ENCODE results near the gene CCDC175.
A peak's percentile ranks its signal among the peaks of the same experiment; 100 is the strongest.

Gene CCDC175

GRCh38 chr14:59538936-59539335, 37.7 kb downstream of the CCDC175 start:
- DNase-seq = no peak

- no peak for DNase-seq
These were observed 39.1 kb downstream of the CCDC175 start for GRCh38 chr14:59537476-59537875.

GRCh38 chr14:59534361-59534987, 42.1 kb downstream of the CCDC175 start:
- no peak for DNase-seq

- no peak for DNase-seq
These were observed 44.2 kb downstream of the CCDC175 start for GRCh38 chr14:59532419-59532818.

GRCh38 chr14:59530349-59530748, 46.3 kb downstream of the CCDC175 start:
- no peak for DNase-seq

GRCh38 chr14:59529189-59529588, 47.4 kb downstream of the CCDC175 start:
- DNase-seq = no peak

- DNase-seq = no peak
These were observed 56.4 kb downstream of the CCDC175 start for GRCh38 chr14:59520224-59520623.

GRCh38 chr14:59511916-59512575, 64.6 kb downstream of the CCDC175 start:
- DNase-seq = no peak

- DNase-seq = no peak
These were observed 65.6 kb downstream of the CCDC175 start for GRCh38 chr14:59510966-59511365.

- no peak for DNase-seq
These were observed 66.6 kb downstream of the CCDC175 start for GRCh38 chr14:59510001-59510400.

GRCh38 chr14:59509101-59509500, 67.5 kb downstream of the CCDC175 start:
- DNase-seq = no peak

GRCh38 chr14:59507752-59508103, 68.9 kb downstream of the CCDC175 start:
- DNase-seq = no peak

GRCh38 chr14:59507063-59507751, 69.4 kb downstream of the CCDC175 start:
- peak; percentile 53 for DNase-seq

- DNase-seq = no peak
These were observed 73.4 kb downstream of the CCDC175 start for GRCh38 chr14:59503256-59503655.

GRCh38 chr14:59500732-59501131, 75.9 kb downstream of the CCDC175 start:
- DNase-seq = no peak

- DNase-seq = no peak
These were observed 84.2 kb downstream of the CCDC175 start for GRCh38 chr14:59492384-59492783.

GRCh38 chr14:59490756-59491155, 85.9 kb downstream of the CCDC175 start:
- no peak for DNase-seq

GRCh38 chr14:59484639-59485175, 91.9 kb downstream of the CCDC175 start:
- no peak for DNase-seq

- peak; percentile 99 for DNase-seq
These were observed 92.6 kb downstream of the CCDC175 start, which contains the start of the genes JKAMP and L3HYPDH for GRCh38 chr14:59483819-59484638. TSS of gene JKAMP (plus strand) at chr14:59484517. CDS start at chr14:59484590, 73 bp downstream. TSS of gene L3HYPDH (minus strand) at chr14:59484408. CDS start at chr14:59484316, 92 bp downstream.

GRCh38 chr14:59483363-59483762, 93.2 kb downstream of the CCDC175 start:
- peak; percentile 50 for DNase-seq

- no peak for DNase-seq
These were observed 93.9 kb downstream of the CCDC175 start for GRCh38 chr14:59482541-59483331.
